Measurements from ENCODE around the gene MUSK.

Gene MUSK

GRCh38 chr9:110703669-110704068 is 35.1 kb downstream of the MUSK start:
- Histone ChIP-seq H2AFZ (ENCODE audit: low read depth, low read length) (no peak overlapping the region), H3K79me2 (ENCODE audit: insufficient read depth, low read length) (no peaks in the 10 kb centered on the region), H3K4me1 (ENCODE audit: insufficient read depth, low read length) (no peaks in the 10 kb centered on the region), H4K20me1 (ENCODE audit: insufficient read depth, low read length) (no peaks in the 10 kb centered on the region), H3K4me2 (ENCODE audit: insufficient read depth, low read length) (no peak overlapping the region), H3K36me3 (ENCODE audit: insufficient read depth, low read length) (no peaks in the 10 kb centered on the region), H3K9me3 (ENCODE audit: insufficient read depth, low read length, severe bottlenecking) (no peaks in the 10 kb centered on the region), H3K4me3 (ENCODE audit: low read depth in 1 of 2, low read length in 2 of 2) (no peak overlapping the region), H3K27ac (ENCODE audit: low read length) (no peak overlapping the region), H3K27me3 (ENCODE audit: insufficient read depth, low read length, poor library complexity) (no peaks in the 10 kb centered on the region), H3K9ac (ENCODE audit: low read depth, low read length) (no peak overlapping the region)
- no peak for TF ChIP-seq EZH2 (IDR thresholded peaks at IDR 0.05; ENCODE audit: borderline replicate concordance, low read depth, low read length, severe bottlenecking)
- no peak for TF ChIP-seq CTCF (IDR thresholded peaks at IDR 0.05; ENCODE audit: borderline replicate concordance, extremely low read depth, low read length, poor library complexity, severe bottlenecking)
- ATAC-seq (ENCODE audit: insufficient read depth, low read depth): no peak
- no peak for DNase-seq

DNA sequence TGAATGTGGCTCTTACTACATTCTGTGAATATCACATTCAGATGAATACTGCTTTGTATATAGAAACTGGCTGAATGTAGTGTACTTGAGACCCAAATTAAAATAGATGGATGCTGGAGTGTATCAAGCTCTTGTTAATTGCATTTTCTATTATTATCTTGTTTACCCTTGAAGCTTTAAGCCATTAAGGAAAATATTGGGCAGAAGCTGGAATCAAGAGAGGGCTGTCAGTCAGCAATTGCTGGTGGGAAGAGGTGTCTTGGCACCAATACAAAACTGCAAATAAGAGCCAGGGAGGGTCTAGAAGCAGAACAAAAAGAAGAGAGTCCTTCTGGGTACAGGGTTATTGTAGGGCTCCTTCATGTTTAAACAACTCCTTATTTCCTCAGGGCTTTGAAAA is 38.8 kb downstream of the MUSK start:
- Histone ChIP-seq H3K27ac (ENCODE audit: low read length) (no peak overlapping the region), H3K4me3 (ENCODE audit: low read depth in 1 of 2, low read length in 2 of 2) (no peak overlapping the region), H3K79me2 (ENCODE audit: insufficient read depth, low read length) (no peaks in the 10 kb centered on the region), H2AFZ (ENCODE audit: low read depth, low read length) (no peak overlapping the region), H3K9ac (ENCODE audit: low read depth, low read length) (no peak overlapping the region), H3K4me1 (ENCODE audit: insufficient read depth, low read length) (no peaks in the 10 kb centered on the region), H3K9me3 (ENCODE audit: insufficient read depth, low read length, severe bottlenecking) (no peaks in the 10 kb centered on the region), H3K4me2 (ENCODE audit: insufficient read depth, low read length) (no peak overlapping the region), H3K27me3 (ENCODE audit: insufficient read depth, low read length, poor library complexity) (no peaks in the 10 kb centered on the region), H3K36me3 (ENCODE audit: insufficient read depth, low read length) (no peaks in the 10 kb centered on the region), H4K20me1 (ENCODE audit: insufficient read depth, low read length) (no peaks in the 10 kb centered on the region)
- DNase-seq (no peak), ATAC-seq (ENCODE audit: insufficient read depth, low read depth) (no peak)
- no peak for TF ChIP-seq EZH2 (IDR thresholded peaks at IDR 0.05; ENCODE audit: borderline replicate concordance, low read depth, low read length, severe bottlenecking)
- no peak for TF ChIP-seq CTCF (IDR thresholded peaks at IDR 0.05; ENCODE audit: borderline replicate concordance, extremely low read depth, low read length, poor library complexity, severe bottlenecking)

DNA sequence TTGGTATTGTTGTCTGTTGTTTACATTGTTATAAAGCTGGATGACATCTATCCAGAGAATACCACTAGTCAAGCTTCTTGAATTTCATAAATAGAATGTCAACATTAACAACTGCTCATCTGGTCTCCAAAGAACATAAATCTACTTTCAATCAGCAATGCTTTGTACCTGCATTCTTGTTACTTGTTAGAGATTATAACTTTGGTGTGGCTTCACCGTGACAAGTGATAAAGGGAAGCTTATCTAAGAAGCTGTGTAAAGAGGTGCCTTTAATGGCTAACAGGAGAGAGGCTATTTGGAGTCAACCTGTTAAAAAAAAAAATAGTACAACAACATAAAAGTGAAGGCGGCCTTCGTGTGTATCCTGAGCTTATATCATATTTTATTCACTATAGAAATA is 41.8 kb downstream of the MUSK start:
- ATAC-seq (ENCODE audit: insufficient read depth, low read depth) (no peak), DNase-seq (no peak)
- no peak overlapping the region for H3K9ac ChIP-seq (ENCODE audit: low read depth, low read length)
- H3K4me1 ChIP-seq (ENCODE audit: insufficient read depth, low read length): no peaks in the 10 kb centered on the region
- H3K4me3 ChIP-seq (ENCODE audit: low read depth in 1 of 2, low read length in 2 of 2): no peak overlapping the region
- H3K27ac ChIP-seq (ENCODE audit: low read length): no peak overlapping the region
- TF ChIP-seq EZH2 (IDR thresholded peaks at IDR 0.05; ENCODE audit: borderline replicate concordance, low read depth, low read length, severe bottlenecking): no peak
- TF ChIP-seq CTCF (IDR thresholded peaks at IDR 0.05; ENCODE audit: borderline replicate concordance, extremely low read depth, low read length, poor library complexity, severe bottlenecking): no peak
- no peak overlapping the region for H3K4me2 ChIP-seq (ENCODE audit: insufficient read depth, low read length)
- H3K36me3 ChIP-seq (ENCODE audit: insufficient read depth, low read length): no peaks in the 10 kb centered on the region
- H3K9me3 ChIP-seq (ENCODE audit: insufficient read depth, low read length, severe bottlenecking): no peaks in the 10 kb centered on the region
- H2AFZ ChIP-seq (ENCODE audit: low read depth, low read length): no peak overlapping the region
- H3K79me2 ChIP-seq (ENCODE audit: insufficient read depth, low read length): no peaks in the 10 kb centered on the region
- no peaks in the 10 kb centered on the region for H4K20me1 ChIP-seq (ENCODE audit: insufficient read depth, low read length)
- H3K27me3 ChIP-seq (ENCODE audit: insufficient read depth, low read length, poor library complexity): no peaks in the 10 kb centered on the region

GRCh38 chr9:110712955-110713354 is 44.4 kb downstream of the MUSK start:
- H3K9me3 ChIP-seq (ENCODE audit: insufficient read depth, low read length, severe bottlenecking): no peaks in the 10 kb centered on the region
- no peak overlapping the region for H3K27ac ChIP-seq (ENCODE audit: low read length)
- no peaks in the 10 kb centered on the region for H3K79me2 ChIP-seq (ENCODE audit: insufficient read depth, low read length)
- no peaks in the 10 kb centered on the region for H4K20me1 ChIP-seq (ENCODE audit: insufficient read depth, low read length)
- H3K9ac ChIP-seq (ENCODE audit: low read depth, low read length): no peak overlapping the region
- H3K4me2 ChIP-seq (ENCODE audit: insufficient read depth, low read length): no peak overlapping the region
- DNase-seq: no peak
- H2AFZ ChIP-seq (ENCODE audit: low read depth, low read length): no peak overlapping the region
- H3K4me1 ChIP-seq (ENCODE audit: insufficient read depth, low read length): no peaks in the 10 kb centered on the region
- TF ChIP-seq CTCF (IDR thresholded peaks at IDR 0.05; ENCODE audit: borderline replicate concordance, extremely low read depth, low read length, poor library complexity, severe bottlenecking): no peak
- TF ChIP-seq EZH2 (IDR thresholded peaks at IDR 0.05; ENCODE audit: borderline replicate concordance, low read depth, low read length, severe bottlenecking): no peak
- no peaks in the 10 kb centered on the region for H3K27me3 ChIP-seq (ENCODE audit: insufficient read depth, low read length, poor library complexity)
- no peaks in the 10 kb centered on the region for H3K36me3 ChIP-seq (ENCODE audit: insufficient read depth, low read length)
- H3K4me3 ChIP-seq (ENCODE audit: low read depth in 1 of 2, low read length in 2 of 2): no peak overlapping the region
- ATAC-seq (ENCODE audit: insufficient read depth, low read depth): no peak
